Measurements from ENCODE around the gene TENM4.

TENM4 gene

DNA sequence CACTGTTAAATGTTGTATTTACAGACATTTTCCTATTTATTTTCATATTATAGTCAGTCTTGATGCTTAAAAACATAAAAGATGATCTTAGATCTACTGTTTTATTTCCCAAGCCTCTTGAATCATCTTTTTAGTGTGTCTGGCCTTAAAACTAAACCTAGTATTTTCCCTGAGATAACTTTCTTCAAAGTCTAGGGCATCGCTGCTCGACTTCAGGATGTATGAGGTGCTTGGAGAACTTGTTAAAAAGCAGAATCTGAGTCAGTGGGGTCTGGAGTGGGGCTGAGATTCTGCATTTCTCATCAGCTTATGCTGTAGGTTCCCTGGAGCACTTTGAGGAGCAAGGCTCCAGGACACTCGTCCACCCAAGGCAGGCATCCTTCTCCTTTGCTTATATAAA lies 404.9 kb downstream of the TENM4 start:
- H3K36me3 Mint-ChIP-seq (ENCODE audit: low read depth): no peaks in the 10 kb centered on the region
- DNase-seq: no peak
- H3K9me3 Mint-ChIP-seq: no peaks in the 10 kb centered on the region
- peaks cover 64% of the 10 kb centered on the region for H3K4me1 Mint-ChIP-seq
- H3K4me3 Mint-ChIP-seq: no peak overlapping the region
- no peak overlapping the region for H3K27ac Mint-ChIP-seq
- TF ChIP-seq, protein P1, sequence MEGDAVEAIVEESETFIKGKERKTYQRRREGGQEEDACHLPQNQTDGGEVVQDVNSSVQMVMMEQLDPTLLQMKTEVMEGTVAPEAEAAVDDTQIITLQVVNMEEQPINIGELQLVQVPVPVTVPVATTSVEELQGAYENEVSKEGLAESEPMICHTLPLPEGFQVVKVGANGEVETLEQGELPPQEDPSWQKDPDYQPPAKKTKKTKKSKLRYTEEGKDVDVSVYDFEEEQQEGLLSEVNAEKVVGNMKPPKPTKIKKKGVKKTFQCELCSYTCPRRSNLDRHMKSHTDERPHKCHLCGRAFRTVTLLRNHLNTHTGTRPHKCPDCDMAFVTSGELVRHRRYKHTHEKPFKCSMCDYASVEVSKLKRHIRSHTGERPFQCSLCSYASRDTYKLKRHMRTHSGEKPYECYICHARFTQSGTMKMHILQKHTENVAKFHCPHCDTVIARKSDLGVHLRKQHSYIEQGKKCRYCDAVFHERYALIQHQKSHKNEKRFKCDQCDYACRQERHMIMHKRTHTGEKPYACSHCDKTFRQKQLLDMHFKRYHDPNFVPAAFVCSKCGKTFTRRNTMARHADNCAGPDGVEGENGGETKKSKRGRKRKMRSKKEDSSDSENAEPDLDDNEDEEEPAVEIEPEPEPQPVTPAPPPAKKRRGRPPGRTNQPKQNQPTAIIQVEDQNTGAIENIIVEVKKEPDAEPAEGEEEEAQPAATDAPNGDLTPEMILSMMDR (IDR thresholded peaks at IDR 0.05): no peak
- H3K27me3 Mint-ChIP-seq (ENCODE audit: low read depth, poor library complexity): peaks cover 4% of the 10 kb centered on the region

DNA sequence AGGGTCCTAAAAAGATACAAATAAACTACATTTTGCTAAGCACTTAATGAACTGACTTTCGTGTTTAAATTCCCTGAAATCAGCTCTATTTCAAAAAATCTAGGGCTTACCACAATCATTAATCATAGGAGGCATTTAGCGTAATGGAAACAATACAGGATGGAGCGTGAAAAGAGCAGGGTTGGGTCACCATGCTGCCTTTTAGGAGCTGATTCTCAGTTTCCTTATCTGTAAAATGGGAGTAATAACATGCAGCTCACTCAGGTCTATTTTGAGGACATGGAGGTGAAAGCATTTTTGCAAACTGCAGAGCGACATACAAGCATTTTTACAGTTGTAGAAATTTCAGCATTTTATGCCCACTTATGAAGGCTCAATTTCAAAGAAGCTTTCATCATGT lies 407.0 kb downstream of the TENM4 start:
- Mint-ChIP-seq H3K36me3 (ENCODE audit: low read depth) (no peaks in the 10 kb centered on the region), H3K27me3 (ENCODE audit: low read depth, poor library complexity) (peaks cover 4% of the 10 kb centered on the region), H3K27ac (no peak overlapping the region), H3K9me3 (no peaks in the 10 kb centered on the region), H3K4me3 (no peak overlapping the region), H3K4me1 (peaks cover 70% of the 10 kb centered on the region)
- no peak for DNase-seq
- TF ChIP-seq, protein P1 (IDR thresholded peaks at IDR 0.05): no peak

DNA sequence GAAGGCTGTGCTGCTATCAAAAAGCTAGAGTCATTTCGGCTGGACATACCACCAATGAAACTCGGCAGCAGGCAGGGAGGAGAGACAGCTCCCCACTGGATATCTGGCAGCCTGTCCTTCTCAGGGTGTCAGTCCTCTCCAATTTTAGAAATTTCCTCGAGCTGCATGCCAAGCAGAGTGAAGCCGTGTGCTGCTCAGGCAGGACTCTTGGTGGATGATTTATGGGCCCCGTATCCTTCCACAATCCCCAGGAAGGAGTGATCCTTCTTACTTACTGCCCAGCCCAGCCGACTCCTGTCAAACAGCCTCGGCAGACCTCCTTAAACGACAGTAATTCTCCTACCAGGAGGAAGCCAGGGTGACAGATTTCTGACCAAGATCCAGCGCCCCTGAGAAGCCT lies 410.4 kb downstream of the TENM4 start:
- Mint-ChIP-seq H3K9me3 (no peaks in the 10 kb centered on the region), H3K4me3 (peak overlapping the region; percentile 58), H3K27ac (peak overlapping the region; percentile 79), H3K27me3 (ENCODE audit: low read depth, poor library complexity) (peaks cover 4% of the 10 kb centered on the region), H3K4me1 (peaks cover 87% of the 10 kb centered on the region), H3K36me3 (ENCODE audit: low read depth) (no peaks in the 10 kb centered on the region)
- DNase-seq: peak; percentile 47
- TF ChIP-seq, protein P1 (IDR thresholded peaks at IDR 0.05): no peak

DNA sequence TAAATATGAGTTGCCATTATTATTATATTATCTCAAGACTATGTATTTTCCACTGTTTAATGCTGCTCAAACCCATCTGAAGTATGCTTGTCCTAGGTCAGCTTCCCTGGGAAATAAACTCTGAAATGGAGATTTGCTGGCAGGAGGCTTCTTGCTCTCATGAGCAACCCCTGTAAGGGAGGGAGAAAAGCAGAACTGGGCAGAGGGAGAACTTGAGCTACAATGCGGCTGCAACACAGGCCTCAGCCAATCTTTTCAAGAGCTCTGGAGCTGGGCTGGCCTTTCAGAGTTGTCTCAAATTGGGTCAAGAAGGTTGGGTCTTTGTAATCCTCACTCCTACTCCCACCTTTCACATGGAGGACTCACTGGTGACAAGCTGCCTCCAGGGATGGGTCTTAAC lies 412.6 kb downstream of the TENM4 start:
- no peaks in the 10 kb centered on the region for H3K36me3 Mint-ChIP-seq (ENCODE audit: low read depth)
- H3K27me3 Mint-ChIP-seq (ENCODE audit: low read depth, poor library complexity): peaks cover 4% of the 10 kb centered on the region
- peaks cover 75% of the 10 kb centered on the region for H3K4me1 Mint-ChIP-seq
- H3K9me3 Mint-ChIP-seq: no peaks in the 10 kb centered on the region
- no peak overlapping the region for H3K4me3 Mint-ChIP-seq
- peak overlapping the region; percentile 80 for H3K27ac Mint-ChIP-seq
- no peak for DNase-seq
- TF ChIP-seq, protein P1 (IDR thresholded peaks at IDR 0.05): no peak

DNA sequence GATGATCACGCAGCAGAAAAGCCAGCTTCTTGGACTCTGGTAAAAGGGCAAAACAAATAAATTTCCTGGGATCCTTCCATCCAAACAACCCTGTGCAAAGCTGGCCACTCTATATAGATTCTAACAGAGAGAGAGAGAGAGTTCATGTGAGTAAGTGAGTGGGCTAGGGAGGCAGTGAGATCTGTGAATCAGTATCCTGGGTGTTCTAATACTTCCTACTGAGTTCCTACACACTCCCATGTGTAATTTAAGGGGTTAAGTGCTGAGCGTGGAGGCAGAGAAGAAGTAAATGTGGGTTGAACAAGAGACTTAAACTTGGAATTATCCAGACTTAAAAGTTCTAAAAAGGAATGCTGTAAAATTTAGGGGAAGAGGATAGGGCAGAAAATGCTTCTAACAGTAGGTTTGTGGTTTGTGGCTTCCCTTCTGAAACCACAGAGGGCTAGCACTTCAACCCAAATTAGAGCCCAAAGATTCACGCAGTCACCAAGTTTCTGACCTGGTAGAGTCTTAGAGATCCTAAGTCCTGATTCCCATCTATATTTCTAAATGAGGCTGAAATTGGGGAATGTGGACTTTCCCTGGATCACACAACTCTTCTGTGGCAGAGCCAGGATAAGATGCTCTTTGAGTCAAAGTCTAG lies 413.9 kb downstream of the TENM4 start:
- TF ChIP-seq, protein P1 (IDR thresholded peaks at IDR 0.05): no peak
- Mint-ChIP-seq H3K36me3 (ENCODE audit: low read depth) (peaks cover 8% of the 10 kb centered on the region), H3K4me3 (no peak overlapping the region), H3K4me1 (peaks cover 62% of the 10 kb centered on the region), H3K27ac (no peak overlapping the region), H3K9me3 (no peaks in the 10 kb centered on the region), H3K27me3 (ENCODE audit: low read depth, poor library complexity) (peaks cover 4% of the 10 kb centered on the region)
- DNase-seq: no peak

DNA sequence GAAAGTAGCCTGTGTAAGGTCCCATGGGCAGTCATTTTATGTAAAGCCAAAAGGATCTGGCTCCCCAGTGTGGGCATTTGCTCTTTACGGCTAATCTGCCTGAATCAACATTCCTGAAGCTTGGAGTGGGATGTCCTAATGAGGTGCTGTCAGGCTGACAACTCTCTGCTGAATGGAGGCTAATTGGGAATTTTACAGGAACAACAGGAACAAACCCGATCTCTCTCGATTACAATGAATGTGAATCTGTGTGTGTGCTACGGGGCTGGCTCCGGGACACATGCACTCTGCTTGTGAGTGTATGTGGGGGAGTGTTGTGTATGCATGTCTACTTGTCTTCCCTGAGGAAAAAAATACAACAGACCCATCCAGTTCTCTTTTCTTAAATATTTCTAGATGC lies 415.2 kb downstream of the TENM4 start:
- TF ChIP-seq, protein P1 (IDR thresholded peaks at IDR 0.05): no peak
- no peak for DNase-seq
- Mint-ChIP-seq H3K27ac (peak overlapping the region; percentile 16), H3K4me3 (no peak overlapping the region), H3K36me3 (ENCODE audit: low read depth) (peaks cover 17% of the 10 kb centered on the region), H3K9me3 (no peaks in the 10 kb centered on the region), H3K4me1 (peaks cover 61% of the 10 kb centered on the region), H3K27me3 (ENCODE audit: low read depth, poor library complexity) (no peaks in the 10 kb centered on the region)

Data from nephron progenitor cell (in vitro differentiated cells).